ENCODE measurements around the gene ZNF710. TPM values are rescaled to one million over a fixed set of nuclear protein-coding genes. Genes with fewer than 3 reads are reported as not detected.

ZNF710 gene
- total RNA-seq, 1 experiment from 2014 or later = 10.0 TPM

GRCh38 chr15:90126022-90126421 lies 124.9 kb downstream of the ZNF710 start:
- no peak for DNase-seq (ENCODE audit: low read depth, low spot score)
- no peaks in the 10 kb centered on the region for H3K9me3 ChIP-seq (ENCODE audit: control insufficient read depth in 1 of 2, insufficient read depth in 1 of 2, low read depth in 1 of 2, low read length in 2 of 2)
- no peak overlapping the region for H3K4me2 ChIP-seq (ENCODE audit: low read length)
- H3K9ac ChIP-seq (ENCODE audit: low read length) = no peak overlapping the region
- no peak for ATAC-seq
- no peaks in the 10 kb centered on the region for H3K79me2 ChIP-seq (ENCODE audit: insufficient read depth, low read length)
- H2AFZ ChIP-seq (ENCODE audit: low read depth, low read length, poor library complexity, severe bottlenecking) = no peak overlapping the region
- POLR2A ChIA-PET = no interaction called here
- no peaks in the 10 kb centered on the region for H3K9me2 ChIP-seq (ENCODE audit: insufficient read depth)
- CTCF ChIA-PET = no interaction called here
- intact Hi-C loops (cut with micrococcal nuclease) = no loop called here
- BruUV-seq (replicated peaks) = no TSS peak
- H3K4me1 ChIP-seq (ENCODE audit: control insufficient read depth in 1 of 2, insufficient read depth in 2 of 2, low read length in 2 of 2) = 0 out of 4 replicates have a peak, but pooled peaks cover 0 to 4% of the 10 kb centered on the region in 2 experiments
- no peaks in the 10 kb centered on the region for H3K36me3 ChIP-seq (ENCODE audit: control insufficient read depth in 1 of 2, insufficient read depth in 2 of 2, low read length in 2 of 2)
- TF ChIP-seq ELF1 (IDR thresholded peaks at IDR 0.05; ENCODE audit: borderline replicate concordance, low read depth) (no peak), POLR2A (IDR thresholded peaks at IDR 0.05; ENCODE audit: borderline replicate concordance, extremely low read depth, insufficient read depth, insufficient read length) (no peak)
- no peak overlapping the region for H3K4me3 ChIP-seq (replicated peaks in 1 of 2; ENCODE audit: low read depth in 1 of 2, low read length in 2 of 2)
- RAD21 ChIA-PET (ENCODE audit: low non-redundant PET in 1 of 2, low total read pairs in 2 of 2, uncharacterized antibody in 2 of 2, unreplicated experiment in 2 of 2) = no interaction called here
- no peak overlapping the region for H3K27ac ChIP-seq (ENCODE audit: low read depth, low read length)
- H4K20me1 ChIP-seq (ENCODE audit: insufficient read depth) = no peaks in the 10 kb centered on the region
- H3K27me3 ChIP-seq (ENCODE audit: insufficient read depth, low read length) = no peaks in the 10 kb centered on the region

- CTCF ChIA-PET = interaction anchor here (0.7 kb wide), 1 partner anchor 85 kb away, joined by 3 read pairs; no protein-coding TSS in a partner anchor
- H3K79me2 ChIP-seq (ENCODE audit: insufficient read depth, low read length) = no peaks in the 10 kb centered on the region
- H3K9ac ChIP-seq (ENCODE audit: low read length) = no peak overlapping the region
- ATAC-seq (no peak), DNase-seq (ENCODE audit: low read depth, low spot score) (no peak)
- H3K9me3 ChIP-seq (ENCODE audit: control insufficient read depth in 1 of 2, insufficient read depth in 1 of 2, low read depth in 1 of 2, low read length in 2 of 2) = no peaks in the 10 kb centered on the region
- RAD21 ChIA-PET (ENCODE audit: low non-redundant PET in 1 of 2, low total read pairs in 2 of 2, uncharacterized antibody in 2 of 2, unreplicated experiment in 2 of 2) = no interaction called here
- no peak overlapping the region for H3K27ac ChIP-seq (ENCODE audit: low read depth, low read length)
- BruUV-seq (replicated peaks) = no TSS peak
- 0 out of 4 replicates have a peak, but pooled peaks cover 0 to 4% of the 10 kb centered on the region in 2 experiments for H3K4me1 ChIP-seq (ENCODE audit: control insufficient read depth in 1 of 2, insufficient read depth in 2 of 2, low read length in 2 of 2)
- no peak for TF ChIP-seq ATF3 (IDR thresholded peaks at IDR 0.05)
- no peak for TF ChIP-seq CEBPB (IDR thresholded peaks at IDR 0.05; ENCODE audit: low read depth)
- TF ChIP-seq ZNF274 (IDR thresholded peaks at IDR 0.05; ENCODE audit: low read depth, low read length) = no peak
- POLR2A ChIA-PET = no interaction called here
- no peaks in the 10 kb centered on the region for H3K9me2 ChIP-seq (ENCODE audit: insufficient read depth)
- no peak overlapping the region for H3K4me3 ChIP-seq (replicated peaks in 1 of 2; ENCODE audit: low read depth in 1 of 2, low read length in 2 of 2)
- intact Hi-C loops (cut with micrococcal nuclease) = no loop called here
- H3K36me3 ChIP-seq (ENCODE audit: control insufficient read depth in 1 of 2, insufficient read depth in 2 of 2, low read length in 2 of 2) = no peaks in the 10 kb centered on the region
- H4K20me1 ChIP-seq (ENCODE audit: insufficient read depth) = no peaks in the 10 kb centered on the region
- H3K4me2 ChIP-seq (ENCODE audit: low read length) = no peak overlapping the region
- no peaks in the 10 kb centered on the region for H3K27me3 ChIP-seq (ENCODE audit: insufficient read depth, low read length)
- H2AFZ ChIP-seq (ENCODE audit: low read depth, low read length, poor library complexity, severe bottlenecking) = no peak overlapping the region
Measured at GRCh38 chr15:90126596-90127435, 125.7 kb downstream of the ZNF710 start.
